Upper lobe of left lung (tissue), 4 donors: ENCODE measurements around the gene EPHA4.

Source experiments
- CTCF ChIP-seq, 6 experiments: fragments of 450-650 bp in 4 of 6; fragments of 200-600 bp in 2 of 6; sonication (generic) in 2 of 6; IDR thresholded peaks; one replicate each; pipeline ENCODE4 v1.5.1; 2016 to 2019; ENCODE audit warnings: antibody characterized with exemption in 6 of 6
- POLR2A ChIP-seq, 4 donors: fragments of 450-650 bp; IDR thresholded peaks; one replicate each; pipeline ENCODE4 v1.5.1; 2016 to 2017; ENCODE audit warnings: antibody characterized with exemption in 4 of 4, mild to moderate bottlenecking in 2 of 4
- POLR2AphosphoS5 ChIP-seq, 2 donors: sonication (generic); formaldehyde crosslinking; IDR thresholded peaks; one replicate each; pipeline ENCODE4 v1.5.1; 2017; ENCODE audit warnings: antibody characterized with exemption in 2 of 2

GRCh38 chr2:221437056-221437455 lies 135.0 kb downstream of the EPHA4 start:
- TF ChIP-seq POLR2A (IDR thresholded peaks at IDR 0.05) (no peak), CTCF (IDR thresholded peaks at IDR 0.05) (no peak), POLR2AphosphoS5 (IDR thresholded peaks at IDR 0.05) (no peak)
